GM04503 (cell line): Measurements from ENCODE around the gene DNAJC6.

Experiments
- DNase-seq: peaks from one replicate; pipeline ENCODE4 v3.0.0-alpha.2; 2012; ENCODE audit warnings: low read depth

DNAJC6 gene

GRCh38 chr1:65407877-65408276 lies 98.5 kb downstream of the DNAJC6 start:
- DNase-seq: no peak

DNA sequence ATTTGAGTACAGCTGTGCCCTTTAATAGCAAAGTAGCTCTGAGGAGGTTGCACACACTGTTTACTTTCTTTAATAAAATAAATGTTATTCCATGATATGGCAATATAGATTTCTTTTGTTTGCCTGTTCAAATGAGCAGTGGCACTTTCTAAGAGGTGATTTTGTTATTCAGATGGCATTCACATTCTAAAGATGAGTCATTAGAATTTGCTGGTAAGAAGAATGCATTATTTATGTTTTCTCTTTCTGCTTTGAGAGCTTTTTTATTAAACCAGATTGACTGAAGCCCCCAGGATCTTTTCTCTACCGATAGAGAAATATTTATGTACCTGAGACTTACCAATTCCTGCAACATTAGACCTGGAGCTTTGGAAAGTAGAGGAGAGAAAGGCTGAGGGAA lies 100.0 kb downstream of the DNAJC6 start:
- no peak for DNase-seq

DNA sequence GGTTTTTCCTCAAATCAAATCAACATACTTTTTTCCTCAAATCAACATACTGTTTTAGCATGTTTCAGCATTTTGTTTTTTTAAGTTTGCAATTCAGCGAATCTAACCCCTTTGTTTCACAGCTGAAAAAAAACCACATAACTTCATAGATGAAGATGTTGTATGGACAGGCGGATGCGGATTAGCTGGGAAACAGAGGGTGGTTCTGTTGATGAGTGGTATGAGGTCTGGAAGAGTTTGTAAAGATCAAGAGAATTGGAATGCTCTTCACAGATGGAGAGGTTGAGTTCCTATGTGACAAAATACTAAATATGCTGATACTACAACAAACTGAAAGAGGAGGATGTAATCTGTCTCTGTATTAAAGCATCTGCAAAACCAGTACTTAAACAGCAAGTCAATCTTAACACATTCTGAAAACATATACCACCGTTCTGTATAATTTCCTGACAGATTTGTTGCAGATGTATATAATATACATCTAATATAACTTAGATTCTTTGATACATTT lies 100.5 kb downstream of the DNAJC6 start:
- no peak for DNase-seq

DNA sequence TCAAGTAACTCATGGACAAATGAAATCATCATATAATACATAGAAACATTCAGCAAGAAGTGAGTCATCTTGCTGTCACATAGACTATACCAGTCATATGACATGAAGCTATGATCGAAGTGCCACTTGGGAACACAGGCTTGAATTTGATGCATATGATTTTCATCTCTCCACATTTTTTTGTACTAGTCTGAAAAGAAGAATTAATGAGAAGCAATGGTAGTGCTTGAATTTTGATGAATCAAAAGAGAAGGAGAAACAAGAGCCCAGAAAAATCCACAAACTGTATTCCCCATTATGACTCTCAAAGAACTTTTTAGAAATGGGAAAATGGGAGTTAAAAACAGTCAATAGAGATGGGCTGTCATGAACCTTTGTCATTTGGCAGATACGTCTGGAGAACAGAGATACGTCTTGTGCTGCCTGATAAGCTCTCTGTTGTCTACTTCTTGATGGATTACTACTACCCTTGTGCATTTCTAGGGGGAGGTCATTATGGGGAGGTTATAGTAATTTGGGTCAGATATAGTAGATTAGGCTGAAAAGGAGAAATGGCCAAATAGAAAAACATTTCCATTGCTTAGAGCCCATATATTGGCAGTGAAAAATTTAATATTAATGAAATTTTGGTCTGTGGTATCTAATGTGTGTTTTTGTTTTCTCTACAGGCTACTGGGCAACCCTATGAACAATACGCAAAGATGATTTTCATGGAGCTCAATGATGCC lies 103.1 kb downstream of the DNAJC6 start:
- DNase-seq: no peak

- peak; percentile 65 for DNase-seq
These were observed 103.6 kb downstream of the DNAJC6 start for GRCh38 chr1:65412984-65413375.

- DNase-seq: no peak
These were observed 105.2 kb downstream of the DNAJC6 start for GRCh38 chr1:65414538-65414937.

GRCh38 chr1:65416767-65417166 lies 107.4 kb downstream of the DNAJC6 start:
- DNase-seq: no peak

- DNase-seq: no peak
These were observed 108.4 kb downstream of the DNAJC6 start for GRCh38 chr1:65417729-65418128.

DNA sequence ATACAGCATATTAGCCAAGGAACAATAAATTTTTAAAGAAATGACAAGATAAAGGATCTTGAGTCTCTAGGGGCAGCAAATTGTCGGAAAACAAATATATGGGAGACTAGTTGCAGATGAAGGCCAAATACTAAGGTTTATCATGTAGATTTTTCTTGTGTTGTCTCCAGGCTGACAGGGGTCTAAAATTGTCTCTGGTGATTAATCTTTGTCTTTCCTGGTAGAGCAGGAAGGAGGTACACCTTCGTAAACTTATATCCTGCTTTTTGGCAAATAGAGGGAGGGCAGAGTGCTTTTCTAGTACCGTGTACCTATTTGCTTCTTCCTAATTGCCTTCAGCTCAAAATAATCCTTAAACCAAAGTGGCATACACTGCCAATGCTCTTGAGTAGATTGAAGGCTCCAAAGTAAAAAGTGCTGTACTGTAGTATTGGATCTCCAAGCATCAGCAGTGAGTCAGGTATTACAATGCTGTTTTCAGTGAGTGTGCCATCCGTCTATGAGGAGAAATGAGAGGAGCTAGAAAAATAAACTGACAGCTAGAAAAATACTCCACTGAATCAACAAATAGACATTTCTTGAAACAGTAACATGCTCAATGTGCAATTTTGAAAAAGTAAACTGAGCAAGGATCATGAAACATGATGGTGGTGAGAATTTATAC lies 109.3 kb downstream of the DNAJC6 start:
- no peak for DNase-seq

DNA sequence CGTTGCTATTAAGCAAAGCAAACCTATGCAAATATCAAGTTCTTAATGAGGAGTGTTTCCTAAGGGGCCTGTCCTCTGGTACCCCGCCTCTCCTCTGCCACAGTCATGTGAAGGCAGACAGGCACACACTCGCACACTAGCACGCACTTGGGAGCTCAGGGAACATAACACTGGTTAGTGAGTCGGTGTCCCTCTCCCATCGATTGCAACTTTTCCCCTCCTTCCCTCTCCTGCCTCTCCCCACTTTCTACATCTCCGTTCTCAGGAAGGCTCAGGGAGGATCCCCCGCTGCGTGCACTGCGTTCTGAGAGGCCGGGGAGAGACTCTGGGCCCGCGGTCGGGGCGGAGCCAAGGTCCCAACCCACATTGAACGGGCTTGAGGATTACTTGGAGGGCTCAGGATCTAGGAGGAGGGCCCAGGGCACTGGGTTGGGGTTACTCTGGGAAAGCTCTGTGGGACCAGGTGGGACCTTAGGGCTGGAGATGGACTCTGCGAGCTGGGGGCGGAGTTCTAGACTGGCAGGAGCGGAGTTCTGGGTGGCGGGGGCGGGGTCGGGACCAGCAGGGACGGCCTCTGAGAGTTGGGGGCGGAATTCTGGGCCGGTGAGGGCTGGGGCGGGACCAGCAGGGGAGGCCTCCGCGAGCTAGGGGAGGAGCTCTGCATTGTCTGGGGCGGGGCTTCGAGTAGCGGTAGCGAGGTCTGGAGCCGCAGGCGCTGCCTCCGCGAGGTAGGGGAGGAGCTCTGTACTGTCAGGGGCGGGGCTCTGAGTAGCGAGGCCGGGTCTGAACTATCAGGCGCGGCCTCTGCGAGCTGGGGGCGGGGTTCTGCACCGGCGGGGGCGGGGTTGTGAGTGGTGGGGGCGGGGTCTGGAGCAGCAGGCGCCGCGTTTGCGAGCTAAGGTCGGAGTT lies 110.6 kb downstream of the DNAJC6 start:
- DNase-seq: peak; percentile 81

- DNase-seq: no peak
These were observed 111.4 kb downstream of the DNAJC6 start, which contains the start of the genes LEPR and LEPROT for GRCh38 chr1:65420590-65421350. Gene LEPR (plus strand): TSS chr1:65420668. CDS start chr1:65565566, 144,898 bp downstream. Gene LEPROT (plus strand): TSS chr1:65420668. CDS start chr1:65420725, 57 bp downstream.

DNA sequence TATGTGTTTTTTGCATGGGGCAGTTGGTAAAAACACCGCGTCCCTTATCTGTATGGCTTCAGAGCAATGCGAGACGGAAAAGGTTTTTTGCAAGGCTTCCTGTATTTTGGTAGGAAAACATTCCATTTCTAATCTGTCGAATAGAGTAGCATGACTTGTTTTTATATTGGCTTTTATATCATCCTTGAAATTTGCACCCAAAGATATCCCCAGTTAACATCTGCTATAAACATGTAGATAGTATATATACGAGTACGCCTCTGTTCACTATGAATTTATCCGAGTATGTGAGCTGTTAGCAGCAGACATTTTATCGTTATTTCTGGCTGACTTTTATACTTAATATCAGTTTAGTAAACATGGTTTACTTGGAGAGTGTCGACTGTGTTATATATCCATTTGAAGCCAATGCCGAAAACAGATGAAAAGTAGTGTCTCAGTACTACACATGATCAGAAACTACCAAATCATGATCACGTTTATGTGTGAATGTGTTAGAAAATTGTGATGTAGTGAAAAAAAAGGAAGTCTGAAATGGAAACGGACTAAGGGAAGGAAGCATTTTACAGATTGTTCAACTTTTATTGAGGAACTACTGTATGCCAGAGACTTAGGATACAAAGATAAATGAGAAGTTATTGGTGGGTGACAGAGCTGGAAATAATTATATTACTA lies 112.1 kb downstream of the DNAJC6 start:
- DNase-seq: no peak

DNA sequence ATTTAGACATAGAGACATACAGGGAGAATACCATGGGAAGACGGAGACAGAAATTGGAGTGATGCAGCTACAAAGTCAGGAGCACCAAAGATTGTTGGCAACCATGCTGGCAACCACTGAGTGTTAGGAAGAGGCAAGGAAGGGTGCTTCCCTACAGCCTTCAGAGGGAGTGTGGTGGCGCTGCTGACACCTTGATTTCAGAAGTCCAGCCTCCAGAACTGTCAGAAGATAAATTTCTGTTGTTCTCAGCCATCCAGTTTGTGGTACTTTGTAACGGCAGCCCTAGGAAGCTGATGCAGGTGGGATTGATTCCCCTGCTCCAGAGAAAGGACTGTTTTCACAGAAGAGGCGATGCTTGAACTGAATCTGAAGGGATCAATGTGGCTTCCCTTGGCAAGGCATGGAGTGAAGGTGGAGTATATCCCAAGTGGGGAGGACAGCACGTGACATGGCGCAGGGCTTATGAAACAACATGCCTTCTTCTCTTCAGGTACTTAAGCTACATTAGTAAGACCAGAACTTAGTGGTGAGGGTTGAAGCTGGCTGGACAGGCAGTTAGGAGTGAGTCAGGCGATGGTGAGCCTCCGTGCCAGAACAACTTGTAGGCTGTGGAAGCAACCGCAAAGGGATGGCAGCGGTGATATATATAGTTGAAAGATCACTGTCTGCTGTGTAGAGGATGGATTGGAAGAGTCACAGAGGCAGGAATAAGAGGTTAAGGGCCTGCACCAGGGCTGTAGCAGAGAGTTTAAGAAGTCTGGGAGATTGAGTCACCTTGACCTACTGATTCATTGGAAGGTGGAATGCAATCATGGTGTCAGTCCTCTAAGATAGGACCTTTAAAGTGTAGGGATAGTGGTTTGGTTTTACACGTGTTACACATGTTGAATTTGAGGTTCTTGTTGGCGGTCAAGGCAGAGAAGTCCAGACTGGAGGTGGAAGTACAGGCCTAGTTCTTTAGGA lies 113.2 kb downstream of the DNAJC6 start:
- no peak for DNase-seq

DNA sequence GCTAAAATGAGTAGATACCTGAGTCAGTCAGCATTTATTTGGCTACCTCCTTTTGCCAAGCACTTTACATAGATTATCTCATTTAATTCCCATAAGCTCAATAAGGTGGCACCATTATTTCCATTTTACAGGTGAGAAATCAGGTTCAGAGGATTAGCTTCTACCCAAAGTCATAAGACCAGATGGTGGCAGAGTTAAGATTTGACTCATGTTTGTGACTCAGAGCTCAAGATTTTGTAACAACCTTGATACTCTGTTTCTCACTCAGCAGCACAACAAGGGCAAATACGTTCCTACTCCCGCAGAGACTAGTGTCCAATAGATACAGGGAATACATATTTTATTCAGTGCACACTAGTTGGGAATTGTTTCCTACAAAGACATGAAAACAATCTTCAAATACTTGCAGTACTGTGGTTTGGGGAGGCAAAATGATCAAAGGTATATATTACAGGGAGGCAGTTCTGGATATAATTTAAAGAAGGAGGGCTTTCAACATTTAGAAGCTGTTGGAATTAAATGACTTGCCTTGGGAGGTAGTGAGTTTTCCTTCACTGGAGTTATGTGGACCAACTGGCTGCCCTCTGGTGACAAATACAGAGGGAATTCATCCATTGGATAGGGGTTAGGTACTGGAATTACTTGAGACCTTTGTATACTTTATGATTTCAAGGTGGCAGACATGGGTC lies 114.7 kb downstream of the DNAJC6 start:
- DNase-seq: peak; percentile 89

- DNase-seq: no peak
These were observed 115.2 kb downstream of the DNAJC6 start for GRCh38 chr1:65424573-65424889.

DNA sequence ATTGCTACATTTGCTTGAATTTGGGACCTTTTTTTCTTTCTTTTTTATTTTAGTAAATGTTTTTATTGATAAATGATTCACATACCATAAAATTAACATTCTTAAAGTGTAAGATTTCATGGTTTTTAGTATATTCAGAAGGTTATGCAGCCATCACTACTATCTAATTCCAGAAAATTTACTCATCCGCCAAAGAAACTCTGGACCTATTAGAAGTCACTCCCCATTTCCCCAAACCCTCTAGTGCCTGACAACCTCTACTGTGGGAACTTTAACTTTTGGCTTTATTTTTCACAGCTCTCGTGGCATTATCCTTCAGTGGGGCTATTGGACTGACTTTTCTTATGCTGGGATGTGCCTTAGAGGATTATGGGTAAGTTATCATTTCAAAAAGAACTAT lies 115.7 kb downstream of the DNAJC6 start:
- no peak for DNase-seq

GRCh38 chr1:65425697-65426096 lies 116.4 kb downstream of the DNAJC6 start:
- peak; percentile 94 for DNase-seq

- no peak for DNase-seq
These were observed 119.7 kb downstream of the DNAJC6 start for GRCh38 chr1:65429078-65429477.

DNA sequence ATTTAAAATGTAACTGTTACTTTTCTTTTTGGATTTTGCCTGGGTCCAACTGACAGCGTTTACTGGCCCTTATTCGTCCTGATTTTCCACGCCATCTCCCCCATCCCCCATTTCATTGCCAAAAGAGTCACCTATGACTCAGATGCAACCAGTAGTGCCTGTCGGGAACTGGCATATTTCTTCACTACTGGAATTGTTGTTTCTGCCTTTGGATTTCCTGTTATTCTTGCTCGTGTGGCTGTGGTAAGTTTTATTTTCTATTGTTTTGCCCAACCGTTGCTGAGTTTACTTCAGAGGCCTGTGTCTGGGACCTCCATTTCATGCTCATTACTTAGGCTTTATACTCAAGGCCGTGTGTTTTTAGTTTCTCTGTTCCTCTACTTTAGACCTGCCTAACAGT lies 120.5 kb downstream of the DNAJC6 start:
- DNase-seq: peak; percentile 86
